Spleen (tissue), 11 donors: ENCODE data around the gene C10orf71. TPM values are rescaled to one million over a fixed set of nuclear protein-coding genes. Genes with fewer than 3 reads are reported as not detected.

Experiments used
- DNase-seq: peaks from one replicate; pipeline ENCODE4 v3.0.0-alpha.2; 2020
- H3K27ac ChIP-seq, 8 donors: fragments of 200-600 bp; sonication (generic) in 7 of 8; 1 replicate in 4 of 8; 2 replicates in 4 of 8; pipeline versions ENCODE4 v1.5.0 to v1.8.0; 2016 to 2021; ENCODE audit warnings: inconsistent platforms in 4 of 8, mild to moderate bottlenecking in 4 of 8, moderate library complexity in 1 of 8
- H3K27me3 ChIP-seq, 7 donors: fragments of 200-600 bp; sonication (generic) in 6 of 7; replicated peaks in 1 of 7; 1 replicate in 4 of 7; 2 replicates in 3 of 7; pipeline versions ENCODE4 v1.5.0 to v1.8.0; 2016 to 2021; ENCODE audit warnings: inconsistent platforms in 3 of 7, mild to moderate bottlenecking in 1 of 7
- H3K36me3 ChIP-seq, 6 donors: fragments of 200-600 bp; sonication (generic) in 5 of 6; 1 replicate in 4 of 6; 2 replicates in 2 of 6; pipeline versions ENCODE4 v1.5.0 to v1.8.0; 2016 to 2021; ENCODE audit warnings: inconsistent platforms in 2 of 6
- H3K4me1 ChIP-seq, 6 donors: fragments of 200-600 bp; sonication (generic) in 5 of 6; 1 replicate in 3 of 6; 2 replicates in 3 of 6; pipeline versions ENCODE4 v1.5.0 to v1.8.0; 2016 to 2021; ENCODE audit warnings: inconsistent platforms in 3 of 6
- H3K4me3 ChIP-seq, 8 donors: fragments of 200-600 bp; sonication (generic) in 7 of 8; 1 replicate in 4 of 8; 2 replicates in 4 of 8; pipeline versions ENCODE4 v1.5.0 to v1.8.0; 2016 to 2021; ENCODE audit warnings: inconsistent platforms in 4 of 8, mild to moderate bottlenecking in 4 of 8, moderate library complexity in 2 of 8
- H3K9me3 ChIP-seq, 8 donors: fragments of 200-600 bp; sonication (generic) in 7 of 8; 1 replicate in 4 of 8; 2 replicates in 4 of 8; pipeline versions ENCODE4 v1.5.0 to v1.8.0; 2016 to 2021; ENCODE audit warnings: inconsistent platforms in 4 of 8
- CTCF ChIP-seq, 11 experiments: fragments of 200-600 bp in 7 of 11; fragments of 450-650 bp in 4 of 11; sonication (generic) in 4 of 11; IDR thresholded peaks in 8 of 11; conservative IDR thresholded peaks in 3 of 11; 1 replicate in 7 of 11; 2 replicates in 4 of 11; pipeline versions ENCODE4 v1.4.0 to v1.8.0; 2016 to 2021; ENCODE audit warnings: antibody characterized with exemption in 11 of 11, inconsistent platforms in 4 of 11, mild to moderate bottlenecking in 1 of 11
- POLR2A ChIP-seq, 3 donors: fragments of 450-650 bp; IDR thresholded peaks; one replicate each; pipeline ENCODE4 v1.5.1; 2017; ENCODE audit warnings: antibody characterized with exemption in 3 of 3, mild to moderate bottlenecking in 1 of 3
- POLR2AphosphoS5 ChIP-seq, 3 donors: sonication (generic); formaldehyde crosslinking; IDR thresholded peaks; one replicate each; pipeline ENCODE4 v1.5.1; 2017; ENCODE audit warnings: antibody characterized with exemption in 3 of 3
- WGBS, 5 donors: extraction: QIAGEN DNeasy Blood & Tissue Kit in 3 of 5; methylation state at CpG; one replicate each; pipeline versions ENCODE4 v1.1.5 to v1.1.7; 2013 to 2018; 5-methylcytosine and 5-hydroxymethylcytosine counted together
- intact Hi-C: fragments of 100-400 bp; cut with DNase I; formaldehyde crosslinking; loops from one replicate; pipeline ENCODE4 v1.15.0; 2023; ENCODE audit warnings: low total_unique reads
- polyA plus RNA-seq, 3 donors: library from polyadenylated mRNA; stranded (reverse); fragments of 200-250 nt; gene quantifications; one replicate each; pipeline ENCODE4 v1.2.1, GENCODE V29; 2013
- total RNA-seq, 7 donors: library from RNA; depleted of rRNA in 3 of 7; stranded (reverse); fragments of >200 nt in 3 of 7; fragmentation: NEBNext Ultra II Directional in 4 of 7; extraction: Animal tissue kit (Norgen Biotek cat#: 25700) in 4 of 7; gene quantifications; one replicate each; pipeline versions ENCODE4 v1.1.0 to v1.2.1, GENCODE V29; 2016 to 2021
- donor health status: healthy with polysubstance abuse.
- donor health status: DM: no; HTN: no; CAD: no; lungs with moderate emphysema.
- donor health status: DM: no; HTN: no; CAD: no.
- donor health status: Bipolar disorder and iron deficiency.
- donor health status: healthy.
- donor health status: DM: no; HTN: no; CAD: no.
- donor health status: DM: yes; HTN: yes; CAD: no.

C10orf71 gene
- total and polyA plus RNA-seq, 10 donors, result not detected

GRCh38 chr10:49311555-49312236 is 12.7 kb downstream of the C10orf71 start:
- Histone ChIP-seq H3K9me3 (peaks cover 0 to 4% (median 0%) of the 10 kb centered on the region in 8 donors), H3K4me1 (peaks cover 0 to 35% (median 22%) of the 10 kb centered on the region in 6 donors), H3K4me3 (no peak overlapping the region), H3K27me3 (no peaks in the 10 kb centered on the region), H3K36me3 (no peaks in the 10 kb centered on the region), H3K27ac (peak overlapping the region in 3 of 8 donors; percentile 12 to 81 (median 32))
- peak; percentile 61 for DNase-seq
- WGBS, 5 donors, result 51 to 61% (median 54%) methylated on average over 4 of the region's 4 CpGs
- intact Hi-C loops, result no loop called here
- TF ChIP-seq POLR2AphosphoS5 (IDR thresholded peaks at IDR 0.05) (no peak), CTCF (IDR thresholded peaks at IDR 0.05 in 8 of 11, conservative IDR thresholded peaks at IDR 0.05 in 3 of 11) (no peak), POLR2A (IDR thresholded peaks at IDR 0.05) (no peak)

GRCh38 chr10:49312246-49312869 is 13.4 kb downstream of the C10orf71 start:
- Histone ChIP-seq H3K27me3 (no peaks in the 10 kb centered on the region), H3K9me3 (peaks cover 0 to 4% (median 0%) of the 10 kb centered on the region in 8 donors), H3K27ac (peak overlapping the region in 1 of 8 donors; percentile 81), H3K36me3 (no peaks in the 10 kb centered on the region), H3K4me1 (peaks cover 0 to 35% (median 22%) of the 10 kb centered on the region in 6 donors), H3K4me3 (no peak overlapping the region)
- TF ChIP-seq POLR2AphosphoS5 (IDR thresholded peaks at IDR 0.05), result no peak
- no peak for TF ChIP-seq CTCF (IDR thresholded peaks at IDR 0.05 in 8 of 11, conservative IDR thresholded peaks at IDR 0.05 in 3 of 11)
- no peak for TF ChIP-seq POLR2A (IDR thresholded peaks at IDR 0.05)
- DNase-seq, result peak; percentile 17
- intact Hi-C loops, result no loop called here
- 74 to 93% (median 89%) methylated on average over 7 of the region's 7 CpGs for WGBS, 5 donors

GRCh38 chr10:49313501-49314070 is 14.6 kb downstream of the C10orf71 start:
- H3K4me1 ChIP-seq, result peaks cover 0 to 43% (median 23%) of the 10 kb centered on the region in 6 donors
- no peaks in the 10 kb centered on the region for H3K36me3 ChIP-seq
- H3K9me3 ChIP-seq, result peaks cover 0 to 4% (median 0%) of the 10 kb centered on the region in 8 donors
- no peak overlapping the region for H3K4me3 ChIP-seq
- TF ChIP-seq POLR2A (IDR thresholded peaks at IDR 0.05), result no peak
- TF ChIP-seq POLR2AphosphoS5 (IDR thresholded peaks at IDR 0.05), result no peak
- TF ChIP-seq CTCF (IDR thresholded peaks at IDR 0.05 in 8 of 11, conservative IDR thresholded peaks at IDR 0.05 in 3 of 11), result no peak
- H3K27me3 ChIP-seq, result peaks cover 0 to 4% (median 0%) of the 10 kb centered on the region in 7 donors
- no peak for DNase-seq
- WGBS, 5 donors, result 76 to 83% (median 80%) methylated on average over 11 of the region's 11 CpGs
- no peak overlapping the region for H3K27ac ChIP-seq
- intact Hi-C loops, result no loop called here

GRCh38 chr10:49314806-49315205 is 15.8 kb downstream of the C10orf71 start:
- H3K27me3 ChIP-seq, result peaks cover 0 to 4% (median 0%) of the 10 kb centered on the region in 7 donors
- WGBS, 5 donors, result 73 to 87% (median 84%) methylated on average over 5 of the region's 5 CpGs
- TF ChIP-seq CTCF (IDR thresholded peaks at IDR 0.05 in 8 of 11, conservative IDR thresholded peaks at IDR 0.05 in 3 of 11) (no peak), POLR2A (IDR thresholded peaks at IDR 0.05) (no peak), POLR2AphosphoS5 (IDR thresholded peaks at IDR 0.05) (no peak)
- intact Hi-C loops, result no loop called here
- no peaks in the 10 kb centered on the region for H3K36me3 ChIP-seq
- no peak overlapping the region for H3K27ac ChIP-seq
- peaks cover 0 to 42% (median 20%) of the 10 kb centered on the region in 6 donors for H3K4me1 ChIP-seq
- no peak overlapping the region for H3K4me3 ChIP-seq
- no peak for DNase-seq
- no peaks in the 10 kb centered on the region for H3K9me3 ChIP-seq
